ENCODE results near the gene MAPK12. TPM values are rescaled to one million over a fixed set of nuclear protein-coding genes. Genes with fewer than 3 reads are reported as not detected.

Gene MAPK12
- total and polyA plus RNA-seq, 2 donors (not counting 1 experiment from before 2014, with no cell fraction given): 16.4 to 30.1 TPM

GRCh38 chr22:50248196-50249081 is 13.0 kb downstream of the MAPK12 start:
- no peak overlapping the region for H3K4me3 ChIP-seq (replicated peaks in 1 of 4; ENCODE audit: control extremely low read depth in 1 of 4, insufficient read depth in 1 of 4, low read depth in 3 of 4, low read length in 4 of 4)
- H3K36me3 ChIP-seq (ENCODE audit: control insufficient read depth, insufficient read depth, low read length): peaks cover 33% of the 10 kb centered on the region
- H2AFZ ChIP-seq (ENCODE audit: low read length): no peak overlapping the region
- H3K4me2 ChIP-seq (ENCODE audit: extremely low read depth, insufficient read depth, low read length): no peak overlapping the region
- H4K20me1 ChIP-seq (ENCODE audit: control insufficient read depth, extremely low read depth, insufficient read depth, low read length): no peaks in the 10 kb centered on the region
- H3K79me2 ChIP-seq (ENCODE audit: control insufficient read depth, insufficient read depth, low read length): peaks cover 36% of the 10 kb centered on the region
- H3K9ac ChIP-seq (ENCODE audit: insufficient read depth, low read length): no peak overlapping the region
- H3K27me3 ChIP-seq (ENCODE audit: control insufficient read depth, insufficient read depth, low read length): no peaks in the 10 kb centered on the region
- H3K4me1 ChIP-seq (ENCODE audit: control insufficient read depth, extremely low read depth, insufficient read depth, low read length): peaks cover 13% of the 10 kb centered on the region
- no peak for DNase-seq (ENCODE audit: low read depth in 2 of 2)
- TF ChIP-seq CTCF (conservative IDR thresholded peaks at IDR 0.05 in 1 of 2, IDR thresholded peaks at IDR 0.05 in 1 of 2; ENCODE audit: low read depth in 1 of 2, low read length in 2 of 2) (no peak), EZH2 (IDR thresholded peaks at IDR 0.05; ENCODE audit: low read length, missing control alignments) (no peak)
- H3K9me3 ChIP-seq (ENCODE audit: control insufficient read depth, insufficient read depth, low read depth, low read length): no peaks in the 10 kb centered on the region
- peak overlapping the region; percentile 34 for H3K27ac ChIP-seq (ENCODE audit: insufficient read depth, low read length)

- Histone ChIP-seq H3K27ac (ENCODE audit: insufficient read depth, low read length) (peak overlapping the region; percentile 54), H4K20me1 (ENCODE audit: control insufficient read depth, extremely low read depth, insufficient read depth, low read length) (no peaks in the 10 kb centered on the region), H3K4me3 (replicated peaks in 1 of 4; ENCODE audit: control extremely low read depth in 1 of 4, insufficient read depth in 1 of 4, low read depth in 3 of 4, low read length in 4 of 4) (no peak overlapping the region), H3K79me2 (ENCODE audit: control insufficient read depth, insufficient read depth, low read length) (peaks cover 42% of the 10 kb centered on the region), H3K9me3 (ENCODE audit: control insufficient read depth, insufficient read depth, low read depth, low read length) (no peaks in the 10 kb centered on the region), H3K4me1 (ENCODE audit: control insufficient read depth, extremely low read depth, insufficient read depth, low read length) (peaks cover 13% of the 10 kb centered on the region), H3K36me3 (ENCODE audit: control insufficient read depth, insufficient read depth, low read length) (peaks cover 30% of the 10 kb centered on the region), H3K4me2 (ENCODE audit: extremely low read depth, insufficient read depth, low read length) (no peak overlapping the region), H2AFZ (ENCODE audit: low read length) (no peak overlapping the region), H3K9ac (ENCODE audit: insufficient read depth, low read length) (no peak overlapping the region), H3K27me3 (ENCODE audit: control insufficient read depth, insufficient read depth, low read length) (no peaks in the 10 kb centered on the region)
- no peak for TF ChIP-seq CTCF (conservative IDR thresholded peaks at IDR 0.05 in 1 of 2, IDR thresholded peaks at IDR 0.05 in 1 of 2; ENCODE audit: low read depth in 1 of 2, low read length in 2 of 2)
- TF ChIP-seq EZH2 (IDR thresholded peaks at IDR 0.05; ENCODE audit: low read length, missing control alignments): no peak
- DNase-seq (ENCODE audit: low read depth in 2 of 2): peak; percentile 45 to 67
These were observed 13.7 kb downstream of the MAPK12 start for GRCh38 chr22:50247748-50248147.

- Histone ChIP-seq H3K4me3 (replicated peaks in 1 of 4; ENCODE audit: control extremely low read depth in 1 of 4, insufficient read depth in 1 of 4, low read depth in 3 of 4, low read length in 4 of 4) (peak overlapping the region in 1 of 4 experiments; percentile 94), H2AFZ (ENCODE audit: low read length) (no peak overlapping the region), H3K36me3 (ENCODE audit: control insufficient read depth, insufficient read depth, low read length) (peaks cover 30% of the 10 kb centered on the region), H4K20me1 (ENCODE audit: control insufficient read depth, extremely low read depth, insufficient read depth, low read length) (no peaks in the 10 kb centered on the region), H3K4me2 (ENCODE audit: extremely low read depth, insufficient read depth, low read length) (no peak overlapping the region), H3K27ac (ENCODE audit: insufficient read depth, low read length) (no peak overlapping the region), H3K79me2 (ENCODE audit: control insufficient read depth, insufficient read depth, low read length) (peaks cover 49% of the 10 kb centered on the region), H3K9me3 (ENCODE audit: control insufficient read depth, insufficient read depth, low read depth, low read length) (no peaks in the 10 kb centered on the region), H3K9ac (ENCODE audit: insufficient read depth, low read length) (no peak overlapping the region), H3K4me1 (ENCODE audit: control insufficient read depth, extremely low read depth, insufficient read depth, low read length) (peaks cover 18% of the 10 kb centered on the region), H3K27me3 (ENCODE audit: control insufficient read depth, insufficient read depth, low read length) (no peaks in the 10 kb centered on the region)
- TF ChIP-seq CTCF (conservative IDR thresholded peaks at IDR 0.05 in 1 of 2, IDR thresholded peaks at IDR 0.05 in 1 of 2; ENCODE audit: low read depth in 1 of 2, low read length in 2 of 2) (no peak), EZH2 (IDR thresholded peaks at IDR 0.05; ENCODE audit: low read length, missing control alignments) (no peak)
- no peak for DNase-seq (ENCODE audit: low read depth in 2 of 2)
These were observed 15.0 kb downstream of the MAPK12 start for GRCh38 chr22:50246242-50247175.

Data from fibroblast of lung (primary cell).